Measurements from ENCODE around the gene SUFU. TPM values are rescaled to one million over a fixed set of nuclear protein-coding genes. Genes with fewer than 3 reads are reported as not detected.

Gene SUFU
- total and polyA plus RNA-seq, 2 of the 13 experiments (the other 11 are each of a cell fraction or from before 2014, with no cell fraction given), result 2.9 to 5.5 TPM

- TF ChIP-seq HOXA9 (CRISPR knock-in tag; IDR thresholded peaks at IDR 0.05; ENCODE audit: borderline replicate concordance), result peak; percentile 89; the same call in 1 of the 2 replicates
- TF ChIP-seq ZNF576 (CRISPR knock-in tag; IDR thresholded peaks at IDR 0.05), result no peak
- TF ChIP-seq NFKB2 (CRISPR knock-in tag; IDR thresholded peaks at IDR 0.05; ENCODE audit: borderline replicate concordance), result peak; percentile 82; the same call in 1 of the 2 replicates
- TF ChIP-seq RBM39 (IDR thresholded peaks at IDR 0.05; ENCODE audit: low read depth, low read length, poor library complexity, severe bottlenecking), result peak; percentile 46
- TF ChIP-seq JUN (CRISPR knock-in tag; IDR thresholded peaks at IDR 0.05), result peak; percentile 69
- TF ChIP-seq DDIT3 (CRISPR knock-in tag; IDR thresholded peaks at IDR 0.05), result no peak
- no peak; the same call in 1 of the 2 replicates for TF ChIP-seq NCOA1 (CRISPR knock-in tag; IDR thresholded peaks at IDR 0.05)
- TF ChIP-seq PTBP1 (IDR thresholded peaks at IDR 0.05; ENCODE audit: low read depth, low read length, poor library complexity, severe bottlenecking), result no peak
- peak; percentile 45 for TF ChIP-seq ZNF333 (CRISPR knock-in tag; IDR thresholded peaks at IDR 0.05; ENCODE audit: borderline replicate concordance)
- TF ChIP-seq MYNN (CRISPR knock-in tag; IDR thresholded peaks at IDR 0.05; ENCODE audit: low read depth), result no peak; the same call in 1 of the 2 replicates
- TF ChIP-seq ZNF776 (CRISPR knock-in tag; IDR thresholded peaks at IDR 0.05), result peak; percentile 97
- peak; percentile 99 for TF ChIP-seq ZC3H13 (CRISPR knock-in tag; IDR thresholded peaks at IDR 0.05)
- TF ChIP-seq ZNF567 (CRISPR knock-in tag; IDR thresholded peaks at IDR 0.05; ENCODE audit: borderline replicate concordance), result no peak
- TF ChIP-seq STAT5B (CRISPR knock-in tag; IDR thresholded peaks at IDR 0.05), result 0 out of 2 replicates have a peak, but pooled peaks have one; percentile 24
- no peak for TF ChIP-seq LRRFIP1 (CRISPR knock-in tag; conservative IDR thresholded peaks at IDR 0.05)
- TF ChIP-seq NFIC (IDR thresholded peaks at IDR 0.05; ENCODE audit: low read length), result no peak
- peak; percentile 98 for TF ChIP-seq MAX (IDR thresholded peaks at IDR 0.05)
- no peak for TF ChIP-seq ZNF770 (CRISPR knock-in tag; IDR thresholded peaks at IDR 0.05)
- no peak for TF ChIP-seq PBX2 (CRISPR knock-in tag; IDR thresholded peaks at IDR 0.05)
- no peak for TF ChIP-seq MAFF (IDR thresholded peaks at IDR 0.05; ENCODE audit: low read depth, low read length)
- TF ChIP-seq ZNF235 (CRISPR knock-in tag; IDR thresholded peaks at IDR 0.05; ENCODE audit: borderline replicate concordance), result no peak
Measured at GRCh38 chr10:102644646-102645387, 141.0 kb downstream of the SUFU start (continued).

Measured in HepG2 (cell line).